ENCODE data around the gene SF3B2. TPM values are rescaled to one million over a fixed set of nuclear protein-coding genes. Genes with fewer than 3 reads are reported as not detected.
"Not testable (repeated sequence)": the region's sequence is repeated elsewhere in the genome, so short reads cannot be mapped to it uniquely, and the experiment has no call there.

The SF3B2 gene
- total RNA-seq, 1 donor from 2014 or later: 261 TPM

GRCh38 chr11:66006134-66006890 lies 45.9 kb upstream of the SF3B2 start:
- no peaks in the 10 kb centered on the region for H3K9me3 Mint-ChIP-seq
- DNase-seq (ENCODE audit: low read depth, low spot score): no peak
- TF ChIP-seq, protein P1, sequence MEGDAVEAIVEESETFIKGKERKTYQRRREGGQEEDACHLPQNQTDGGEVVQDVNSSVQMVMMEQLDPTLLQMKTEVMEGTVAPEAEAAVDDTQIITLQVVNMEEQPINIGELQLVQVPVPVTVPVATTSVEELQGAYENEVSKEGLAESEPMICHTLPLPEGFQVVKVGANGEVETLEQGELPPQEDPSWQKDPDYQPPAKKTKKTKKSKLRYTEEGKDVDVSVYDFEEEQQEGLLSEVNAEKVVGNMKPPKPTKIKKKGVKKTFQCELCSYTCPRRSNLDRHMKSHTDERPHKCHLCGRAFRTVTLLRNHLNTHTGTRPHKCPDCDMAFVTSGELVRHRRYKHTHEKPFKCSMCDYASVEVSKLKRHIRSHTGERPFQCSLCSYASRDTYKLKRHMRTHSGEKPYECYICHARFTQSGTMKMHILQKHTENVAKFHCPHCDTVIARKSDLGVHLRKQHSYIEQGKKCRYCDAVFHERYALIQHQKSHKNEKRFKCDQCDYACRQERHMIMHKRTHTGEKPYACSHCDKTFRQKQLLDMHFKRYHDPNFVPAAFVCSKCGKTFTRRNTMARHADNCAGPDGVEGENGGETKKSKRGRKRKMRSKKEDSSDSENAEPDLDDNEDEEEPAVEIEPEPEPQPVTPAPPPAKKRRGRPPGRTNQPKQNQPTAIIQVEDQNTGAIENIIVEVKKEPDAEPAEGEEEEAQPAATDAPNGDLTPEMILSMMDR (conservative IDR thresholded peaks at IDR 0.05): no peak
- H3K4me3 Mint-ChIP-seq: peak overlapping the region; percentile 67
- peaks cover 5% of the 10 kb centered on the region for H3K36me3 Mint-ChIP-seq (ENCODE audit: low read depth)
- no peak overlapping the region for H3K27ac Mint-ChIP-seq (ENCODE audit: unreplicated experiment)
- peaks cover 20% of the 10 kb centered on the region for H3K4me1 Mint-ChIP-seq
- no peaks in the 10 kb centered on the region for H3K27me3 Mint-ChIP-seq (ENCODE audit: low read depth)

DNA sequence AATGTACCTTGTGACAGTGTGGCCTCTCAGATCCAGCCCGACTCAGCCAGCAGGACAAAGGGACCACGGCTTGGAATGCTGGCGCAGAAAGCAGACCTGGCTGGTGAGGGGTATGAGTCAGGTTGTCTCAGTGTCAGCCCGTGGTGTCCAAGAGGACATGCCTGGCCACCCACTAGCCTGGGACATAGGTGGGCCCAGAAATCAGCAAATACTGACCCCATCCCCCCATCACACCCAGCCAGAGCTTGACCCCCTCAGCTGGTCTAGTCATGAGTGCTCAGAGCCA lies 45.3 kb upstream of the SF3B2 start:
- TF ChIP-seq, protein P1 (conservative IDR thresholded peaks at IDR 0.05): no peak
- H3K4me3 Mint-ChIP-seq: peak overlapping the region; percentile 56
- H3K36me3 Mint-ChIP-seq (ENCODE audit: low read depth): peaks cover 5% of the 10 kb centered on the region
- H3K27ac Mint-ChIP-seq (ENCODE audit: unreplicated experiment): no peak overlapping the region
- H3K27me3 Mint-ChIP-seq (ENCODE audit: low read depth): no peaks in the 10 kb centered on the region
- H3K4me1 Mint-ChIP-seq: peaks cover 16% of the 10 kb centered on the region
- no peaks in the 10 kb centered on the region for H3K9me3 Mint-ChIP-seq
- DNase-seq (ENCODE audit: low read depth, low spot score): no peak

- Mint-ChIP-seq H3K4me1 (peaks cover 12% of the 10 kb centered on the region), H3K9me3 (no peaks in the 10 kb centered on the region), H3K4me3 (no peak overlapping the region), H3K27ac (ENCODE audit: unreplicated experiment) (no peak overlapping the region), H3K27me3 (ENCODE audit: low read depth) (no peaks in the 10 kb centered on the region), H3K36me3 (ENCODE audit: low read depth) (peaks cover 4% of the 10 kb centered on the region)
- TF ChIP-seq, protein P1 (conservative IDR thresholded peaks at IDR 0.05): no peak
- DNase-seq (ENCODE audit: low read depth, low spot score): no peak
Observed at GRCh38 chr11:66007201-66007634, 44.9 kb upstream of the SF3B2 start.

DNA sequence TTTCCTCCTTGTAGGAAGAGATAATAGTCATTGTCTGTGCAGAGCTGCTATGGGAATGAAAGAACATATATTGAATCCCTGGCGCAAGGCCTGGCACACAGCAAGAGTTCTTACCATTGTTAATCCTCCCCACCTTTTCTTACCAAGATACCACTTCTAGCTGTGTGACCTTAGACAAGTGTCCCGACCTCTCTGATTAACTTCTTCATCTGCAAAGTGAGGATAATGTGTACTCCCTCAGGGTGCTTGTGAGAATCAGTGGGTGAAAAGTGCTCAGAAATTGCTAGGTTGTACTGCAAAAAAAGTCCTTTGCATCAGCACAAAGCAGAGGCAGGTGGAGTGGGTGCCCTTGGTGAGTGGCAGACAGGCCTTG lies 44.1 kb upstream of the SF3B2 start:
- Mint-ChIP-seq H3K9me3 (no peaks in the 10 kb centered on the region), H3K36me3 (ENCODE audit: low read depth) (peaks cover 2% of the 10 kb centered on the region), H3K27me3 (ENCODE audit: low read depth) (no peaks in the 10 kb centered on the region), H3K4me3 (peak overlapping the region; percentile 60), H3K27ac (ENCODE audit: unreplicated experiment) (no peak overlapping the region), H3K4me1 (peaks cover 6% of the 10 kb centered on the region)
- TF ChIP-seq, protein P1 (conservative IDR thresholded peaks at IDR 0.05): no peak
- DNase-seq (ENCODE audit: low read depth, low spot score): no peak

DNA sequence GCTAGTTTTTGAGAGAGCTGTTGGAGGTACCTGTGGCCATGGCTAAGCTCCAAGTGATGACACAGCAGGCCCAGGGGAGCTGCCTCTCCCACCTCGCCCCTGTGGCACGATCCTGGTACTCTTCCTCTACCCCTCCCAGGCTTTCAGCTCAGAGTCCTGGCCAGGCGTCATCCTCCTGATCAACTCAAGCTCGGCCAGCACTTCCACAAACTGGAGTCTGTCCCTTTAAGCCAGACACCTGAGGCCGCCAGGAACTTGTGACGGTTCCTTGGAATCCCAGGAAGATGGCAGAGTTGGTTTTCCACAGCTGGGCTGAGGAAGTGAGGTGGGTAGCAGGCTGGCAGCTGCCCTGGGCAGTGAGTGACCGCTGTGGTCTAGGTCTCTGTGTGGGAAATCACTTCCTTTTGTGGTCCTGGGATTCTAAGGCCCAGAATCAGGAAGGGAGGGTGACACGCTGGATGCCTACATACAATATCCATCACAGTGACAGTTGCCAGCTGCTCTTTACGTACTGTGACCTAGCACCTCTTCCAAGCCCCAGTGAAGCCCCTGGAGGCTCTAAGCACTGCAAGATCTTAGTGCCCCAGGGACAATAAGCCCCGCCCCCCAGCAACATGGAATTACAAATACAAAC lies 43.6 kb upstream of the SF3B2 start:
- peaks cover under 1% of the 10 kb centered on the region for H3K4me1 Mint-ChIP-seq
- H3K27me3 Mint-ChIP-seq (ENCODE audit: low read depth): no peaks in the 10 kb centered on the region
- H3K36me3 Mint-ChIP-seq (ENCODE audit: low read depth): peaks cover 2% of the 10 kb centered on the region
- DNase-seq (ENCODE audit: low read depth, low spot score): no peak
- H3K27ac Mint-ChIP-seq (ENCODE audit: unreplicated experiment): no peak overlapping the region
- peak overlapping the region; percentile 60 for H3K4me3 Mint-ChIP-seq
- TF ChIP-seq, protein P1 (conservative IDR thresholded peaks at IDR 0.05): no peak
- H3K9me3 Mint-ChIP-seq: no peaks in the 10 kb centered on the region

- H3K36me3 Mint-ChIP-seq (ENCODE audit: low read depth); H3K27me3 Mint-ChIP-seq (ENCODE audit: low read depth); H3K27ac Mint-ChIP-seq (ENCODE audit: unreplicated experiment); H3K4me3 Mint-ChIP-seq; H3K4me1 Mint-ChIP-seq; H3K9me3 Mint-ChIP-seq; DNase-seq (ENCODE audit: low read depth, low spot score): not testable (repeated sequence)
Observed at GRCh38 chr11:66010036-66010435, 42.1 kb upstream of the SF3B2 start.
